ENCODE data around the gene DPF3.
A peak's percentile ranks its signal among the peaks of the same experiment; 100 is the strongest.

- TF ChIP-seq, protein P1, sequence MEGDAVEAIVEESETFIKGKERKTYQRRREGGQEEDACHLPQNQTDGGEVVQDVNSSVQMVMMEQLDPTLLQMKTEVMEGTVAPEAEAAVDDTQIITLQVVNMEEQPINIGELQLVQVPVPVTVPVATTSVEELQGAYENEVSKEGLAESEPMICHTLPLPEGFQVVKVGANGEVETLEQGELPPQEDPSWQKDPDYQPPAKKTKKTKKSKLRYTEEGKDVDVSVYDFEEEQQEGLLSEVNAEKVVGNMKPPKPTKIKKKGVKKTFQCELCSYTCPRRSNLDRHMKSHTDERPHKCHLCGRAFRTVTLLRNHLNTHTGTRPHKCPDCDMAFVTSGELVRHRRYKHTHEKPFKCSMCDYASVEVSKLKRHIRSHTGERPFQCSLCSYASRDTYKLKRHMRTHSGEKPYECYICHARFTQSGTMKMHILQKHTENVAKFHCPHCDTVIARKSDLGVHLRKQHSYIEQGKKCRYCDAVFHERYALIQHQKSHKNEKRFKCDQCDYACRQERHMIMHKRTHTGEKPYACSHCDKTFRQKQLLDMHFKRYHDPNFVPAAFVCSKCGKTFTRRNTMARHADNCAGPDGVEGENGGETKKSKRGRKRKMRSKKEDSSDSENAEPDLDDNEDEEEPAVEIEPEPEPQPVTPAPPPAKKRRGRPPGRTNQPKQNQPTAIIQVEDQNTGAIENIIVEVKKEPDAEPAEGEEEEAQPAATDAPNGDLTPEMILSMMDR (conservative IDR thresholded peaks at IDR 0.05), result peak; percentile 96
- no peak for TF ChIP-seq EZH2 (IDR thresholded peaks at IDR 0.05; ENCODE audit: low read depth)
Observed at GRCh38 chr14:72904840-72905561, 11.1 kb upstream of the DPF3 start.
